Keratinocyte (primary cell): ENCODE results near the gene ZNF778. TPM values are rescaled to one million over a fixed set of nuclear protein-coding genes. Genes with fewer than 3 reads are reported as not detected.

Experiments
- DNase-seq: peaks from one replicate; pipeline ENCODE4 v3.0.0-alpha.2; 2011; ENCODE audit warnings: low read depth, missing footprints, low spot score
- FAIRE-seq: peaks from 2 replicates; lab custom pipeline; 2011; peaks lifted over from hg19 to GRCh38; lab: Jason Lieb, UNC
- H2AFZ ChIP-seq: 2 replicates; pipeline ENCODE4 v1.6.0; 2012; ENCODE audit warnings: low read length, control low read depth, inconsistent platforms; ENCODE audit not compliant: control insufficient read depth
- H3K27ac ChIP-seq: 2 replicates; pipeline ENCODE4 v1.5.1; 2011; ENCODE audit warnings: low read length; ENCODE audit not compliant: control insufficient read depth, insufficient read depth
- H3K27me3 ChIP-seq: 3 replicates; pipeline ENCODE4 v1.6.0; 2011; ENCODE audit warnings: low read length; ENCODE audit not compliant: control insufficient read depth, insufficient read depth; ENCODE audit errors: extremely low read depth
- H3K36me3 ChIP-seq, 2 experiments: 2 replicates in 1 of 2; 3 replicates in 1 of 2; pipeline ENCODE4 v1.5.1; 2011; ENCODE audit warnings: low read length in 2 of 2, mild to moderate bottlenecking in 1 of 2; ENCODE audit not compliant: control insufficient read depth in 2 of 2, insufficient read depth in 2 of 2; ENCODE audit errors: extremely low read depth in 1 of 2
- H3K4me1 ChIP-seq: 3 replicates; pipeline ENCODE4 v1.5.1; 2011; ENCODE audit warnings: low read length; ENCODE audit not compliant: control insufficient read depth, insufficient read depth; ENCODE audit errors: extremely low read depth
- H3K4me2 ChIP-seq: 3 replicates; pipeline ENCODE4 v1.6.0; 2011; ENCODE audit warnings: low read depth, low read length; ENCODE audit not compliant: control insufficient read depth, insufficient read depth; ENCODE audit errors: extremely low read depth
- H3K4me3 ChIP-seq, 3 experiments: fragments of 200-600 bp in 1 of 3; sonication (generic) in 1 of 3; 2 replicates in 2 of 3; 3 replicates in 1 of 3; pipeline ENCODE4 v1.5.1; 2011 to 2016; ENCODE audit warnings: low read length in 3 of 3, mild to moderate bottlenecking in 3 of 3, control low read depth in 2 of 3, inconsistent platforms in 1 of 3, low read depth in 1 of 3, mixed read lengths in 1 of 3, mixed run types in 1 of 3, moderate library complexity in 1 of 3; ENCODE audit not compliant: control insufficient read depth in 2 of 3, insufficient read depth in 2 of 3; ENCODE audit errors: extremely low read depth in 1 of 3
- H3K79me2 ChIP-seq: 2 replicates; pipeline ENCODE4 v1.6.0; 2012; ENCODE audit warnings: low read length; ENCODE audit not compliant: control insufficient read depth, insufficient read depth
- H3K9ac ChIP-seq: 3 replicates; pipeline ENCODE4 v1.6.0; 2011; ENCODE audit warnings: low read length; ENCODE audit not compliant: control insufficient read depth, insufficient read depth; ENCODE audit errors: extremely low read depth
- H3K9me1 ChIP-seq: 3 replicates; pipeline ENCODE4 v1.6.0; 2011; ENCODE audit warnings: low read length; ENCODE audit not compliant: control insufficient read depth, insufficient read depth; ENCODE audit errors: extremely low read depth
- H3K9me3 ChIP-seq: 2 replicates; pipeline ENCODE4 v1.5.1; 2012; ENCODE audit warnings: low read depth, low read length; ENCODE audit not compliant: control insufficient read depth
- H4K20me1 ChIP-seq: 3 replicates; pipeline ENCODE4 v1.6.0; 2011; ENCODE audit warnings: low read length; ENCODE audit not compliant: control insufficient read depth, insufficient read depth; ENCODE audit errors: extremely low read depth
- CTCF ChIP-seq, 3 experiments: IDR thresholded peaks in 1 of 3; conservative IDR thresholded peaks in 1 of 3; optimal IDR thresholded peaks in 1 of 3; 2 replicates in 2 of 3; 3 replicates in 1 of 3; pipeline versions ENCODE3 to v1.5.1; 2011; ENCODE audit warnings: low read length in 3 of 3, mild to moderate bottlenecking in 3 of 3, moderate library complexity in 2 of 3, control low read depth in 1 of 3, inconsistent platforms in 1 of 3; ENCODE audit not compliant: insufficient read depth in 2 of 3; ENCODE audit errors: extremely low read depth in 1 of 3
- EZH2 ChIP-seq: IDR thresholded peaks from one replicate; pipeline ENCODE4 v1.6.1; 2012; ENCODE audit warnings: inconsistent platforms, mild to moderate bottlenecking, low read length, moderate library complexity
- dilution Hi-C: fragments of 300-500 bp; cut with MboI; formaldehyde crosslinking; loops from one replicate; pipeline ENCODE4 v1.7.0; 2020; ENCODE audit warnings: low sequenced_read_pairs; ENCODE audit not compliant: extremely low pct_ligation_motif_present
- polyA plus RNA-seq, 5 experiments: library from polyadenylated mRNA; depleted of rRNA in 3 of 5; stranded (reverse) in 3 of 5; stranded (forward) in 1 of 5; unstranded in 1 of 5; fragments of >200 nt; gene quantifications; 1 replicate in 1 of 5; 2 replicates in 3 of 5; 3 replicates in 1 of 5; pipeline versions ENCODE4 v1.2.1 to v1.2.3, GENCODE V29; 2011 to 2012; ENCODE audit warnings: missing spikeins in 2 of 5, low read depth in 1 of 5, low replicate concordance in 1 of 5

The ZNF778 gene
- polyA plus RNA-seq, 1 donor (not counting 4 experiments of a cell fraction or from before 2014, with no cell fraction given): 6.2 TPM

- Histone ChIP-seq H4K20me1 (peaks cover 3% of the 10 kb centered on the region), H3K36me3 (peaks cover 26 to 30% of the 10 kb centered on the region in 2 experiments), H3K79me2 (no peaks in the 10 kb centered on the region), H3K4me2 (no peak overlapping the region), H2AFZ (no peak overlapping the region), H3K4me3 (no peak overlapping the region), H3K4me1 (no peaks in the 10 kb centered on the region), H3K9me3 (no peaks in the 10 kb centered on the region), H3K27me3 (no peaks in the 10 kb centered on the region), H3K9ac (no peak overlapping the region), H3K9me1 (no peaks in the 10 kb centered on the region), H3K27ac (no peak overlapping the region)
- dilution Hi-C loops: no loop called here
- FAIRE-seq (no peak), DNase-seq (no peak)
- TF ChIP-seq EZH2 (no peak), CTCF (optimal IDR thresholded peaks at IDR 0.05 in 1 of 3, IDR thresholded peaks at IDR 0.05 in 1 of 3, conservative IDR thresholded peaks at IDR 0.05 in 1 of 3; ENCODE audit: extremely low read depth in 1 of 3, insufficient read depth in 2 of 3, low read length in 3 of 3) (no peak)
These were observed 51.1 kb downstream of the ZNF778 start for GRCh38 chr16:89268585-89268984.

GRCh38 chr16:89268987-89269735, 51.7 kb downstream of the ZNF778 start:
- Histone ChIP-seq H3K27ac (no peak overlapping the region), H2AFZ (no peak overlapping the region), H3K9me3 (no peaks in the 10 kb centered on the region), H3K27me3 (no peaks in the 10 kb centered on the region), H3K4me1 (no peaks in the 10 kb centered on the region), H3K36me3 (peaks cover 27 to 36% of the 10 kb centered on the region in 2 experiments), H3K9ac (no peak overlapping the region), H3K79me2 (peaks cover 4% of the 10 kb centered on the region), H3K4me3 (no peak overlapping the region), H4K20me1 (peaks cover 3% of the 10 kb centered on the region), H3K4me2 (no peak overlapping the region), H3K9me1 (no peaks in the 10 kb centered on the region)
- no peak for DNase-seq
- dilution Hi-C loops: no loop called here
- FAIRE-seq: no peak
- TF ChIP-seq CTCF (optimal IDR thresholded peaks at IDR 0.05 in 1 of 3, IDR thresholded peaks at IDR 0.05 in 1 of 3, conservative IDR thresholded peaks at IDR 0.05 in 1 of 3; ENCODE audit: extremely low read depth in 1 of 3, insufficient read depth in 2 of 3, low read length in 3 of 3): no peak
